ENCODE data around the gene CLDN3.
"Not testable (repeated sequence)": the region's sequence is repeated elsewhere in the genome, so short reads cannot be mapped to it uniquely, and the experiment has no call there.

The CLDN3 gene, protein sequence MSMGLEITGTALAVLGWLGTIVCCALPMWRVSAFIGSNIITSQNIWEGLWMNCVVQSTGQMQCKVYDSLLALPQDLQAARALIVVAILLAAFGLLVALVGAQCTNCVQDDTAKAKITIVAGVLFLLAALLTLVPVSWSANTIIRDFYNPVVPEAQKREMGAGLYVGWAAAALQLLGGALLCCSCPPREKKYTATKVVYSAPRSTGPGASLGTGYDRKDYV
- total RNA-seq, result 0 to 0.12 (median 0) reads per million in 4 donors

DNA sequence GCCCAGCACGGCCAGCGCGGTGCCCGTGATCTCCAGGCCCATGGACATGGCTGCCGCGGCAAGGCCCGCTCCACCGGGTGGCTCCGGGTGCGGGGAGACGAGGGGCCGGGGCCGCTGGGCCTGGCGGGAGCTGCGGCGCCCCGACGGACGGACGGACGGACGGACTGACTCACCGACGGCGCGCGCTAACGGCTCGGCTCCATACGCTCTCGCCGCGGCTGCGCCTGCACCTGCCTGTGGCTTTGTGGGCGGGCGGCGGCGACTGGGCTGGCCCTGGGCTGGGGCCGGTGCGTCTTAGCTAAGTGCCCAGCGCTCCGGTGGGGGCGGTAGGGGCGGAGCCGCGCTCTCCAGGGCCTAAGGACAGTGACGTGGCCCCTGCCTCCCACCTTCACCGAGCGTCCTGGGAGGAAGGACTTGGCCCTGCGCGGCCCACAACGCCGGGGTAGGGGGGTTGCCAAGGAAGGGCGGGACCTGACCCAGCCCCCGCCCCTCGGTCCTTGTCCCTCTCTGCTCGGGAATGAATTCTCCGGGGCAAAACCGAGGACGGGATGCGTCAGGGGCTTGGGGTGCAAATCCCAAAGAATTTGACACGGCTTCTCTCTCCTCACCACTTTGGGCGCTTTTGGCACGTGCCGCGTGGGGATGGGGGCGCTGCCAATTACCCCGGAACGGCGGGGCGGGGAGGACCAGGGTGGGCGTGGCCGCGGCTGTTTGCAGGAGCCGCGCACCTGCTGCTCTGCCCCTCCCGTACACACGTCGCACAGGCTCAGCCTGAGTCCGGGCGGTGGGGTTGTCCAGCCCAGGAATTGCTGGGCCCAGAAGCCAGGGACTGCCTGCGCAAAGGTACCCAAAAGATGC, at the start of gene CLDN3:
Gene CLDN3 (minus strand): TSS at position 269 of the 858 bp plus-strand sequence. CDS start 221 bp downstream, at position 48.
- no peak for DNase-seq

DNA sequence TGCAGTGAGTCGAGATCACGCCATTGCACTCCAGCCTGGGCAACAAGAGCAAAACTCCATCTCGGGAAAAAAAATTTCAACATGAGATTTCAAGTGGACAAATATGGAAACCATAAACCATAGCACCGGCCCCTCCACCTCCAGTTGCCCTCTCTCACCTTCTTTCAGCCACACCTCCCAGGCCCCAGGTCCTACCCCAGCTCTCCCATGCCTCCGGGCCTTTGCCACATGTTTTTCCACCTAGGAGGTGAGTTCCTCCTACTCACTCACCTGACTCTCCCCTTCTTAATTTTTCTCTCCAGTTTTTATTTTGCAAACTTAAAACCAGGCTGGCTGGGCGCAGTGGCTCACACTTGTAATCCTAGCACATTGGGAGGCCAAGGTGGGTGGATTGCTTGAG, 47.1 kb upstream of the CLDN3 start:
- no peak for DNase-seq

DNA sequence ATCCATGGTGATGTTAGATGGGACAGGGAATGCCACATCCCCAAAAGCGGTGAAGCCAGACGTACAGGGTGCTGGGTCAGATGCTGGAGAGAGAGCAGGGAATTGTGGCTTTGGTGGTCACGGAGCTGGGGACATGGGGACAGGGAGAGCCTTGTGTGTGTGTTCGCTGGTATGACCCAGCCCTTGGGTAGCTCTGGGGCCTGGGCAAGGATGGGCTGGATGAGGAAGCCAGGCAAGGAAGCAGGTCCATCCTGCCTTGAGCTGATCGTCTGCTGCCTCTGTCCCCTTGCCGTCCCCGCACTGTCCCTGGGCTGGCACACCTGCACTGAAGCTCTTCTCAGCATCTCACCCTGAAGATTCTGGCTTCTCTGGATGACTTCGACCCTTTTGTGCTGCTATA, 45.4 kb upstream of the CLDN3 start:
- DNase-seq, result no peak

DNA sequence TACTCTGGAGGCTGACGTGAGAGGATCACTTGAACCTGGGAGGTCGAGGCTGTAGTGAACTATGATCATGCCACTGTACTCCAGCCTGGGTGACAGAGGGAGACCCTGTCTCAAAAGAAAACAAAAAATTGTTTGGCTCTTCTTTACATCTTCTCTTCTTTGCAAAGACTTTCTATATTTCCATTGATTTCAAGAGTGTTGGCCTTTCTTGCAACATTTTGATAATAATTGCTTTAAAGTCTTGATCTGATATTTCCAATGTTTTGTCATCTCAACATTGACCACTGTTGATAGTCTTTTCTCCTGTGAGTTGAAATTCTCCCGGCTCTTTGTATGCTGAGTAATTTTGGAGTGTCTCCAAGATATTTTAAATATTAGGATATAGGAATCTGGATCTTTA, 42.9 kb upstream of the CLDN3 start:
- DNase-seq, result no peak

DNA sequence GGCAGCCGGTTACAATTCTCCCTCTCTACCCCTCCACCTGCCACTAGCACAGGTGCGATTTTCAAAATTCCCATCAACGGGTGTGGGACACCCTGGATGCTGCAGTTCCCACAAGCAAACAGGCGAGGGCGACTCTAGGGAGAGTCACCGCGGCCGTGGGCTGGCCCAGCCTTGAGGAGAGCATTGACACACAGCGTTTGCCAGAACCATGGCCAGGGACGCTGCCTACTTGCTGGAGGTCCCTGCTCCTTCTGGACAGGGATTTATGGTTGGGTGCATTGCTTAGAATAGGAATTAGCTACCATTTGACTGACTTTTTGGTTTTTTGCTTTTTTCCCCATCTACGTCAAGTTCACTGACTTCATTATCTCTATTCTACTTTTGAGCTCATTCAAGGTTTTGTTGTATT, 41.7 kb upstream of the CLDN3 start:
- peak in 4 of 5 donors; percentile 24 to 31 (median 27) for DNase-seq

DNA sequence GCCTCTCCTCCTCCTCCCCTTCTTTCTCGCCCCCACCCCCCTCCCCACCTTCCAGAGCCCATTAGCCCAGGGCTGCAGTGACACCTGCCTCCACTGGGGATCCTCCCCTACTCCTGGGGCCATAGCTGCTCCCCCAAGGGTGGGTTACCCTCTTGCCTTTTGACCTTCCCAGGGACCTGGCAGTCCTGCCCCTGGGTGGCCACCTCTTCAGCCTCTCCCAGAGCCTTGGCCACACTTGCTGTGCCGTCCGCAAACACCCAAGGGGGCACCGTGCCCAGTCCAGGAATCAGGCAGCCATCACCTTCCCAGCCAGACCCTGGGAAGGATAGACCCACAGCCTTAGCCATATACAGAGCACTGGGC, 40.9 kb upstream of the CLDN3 start:
- no peak for DNase-seq

DNA sequence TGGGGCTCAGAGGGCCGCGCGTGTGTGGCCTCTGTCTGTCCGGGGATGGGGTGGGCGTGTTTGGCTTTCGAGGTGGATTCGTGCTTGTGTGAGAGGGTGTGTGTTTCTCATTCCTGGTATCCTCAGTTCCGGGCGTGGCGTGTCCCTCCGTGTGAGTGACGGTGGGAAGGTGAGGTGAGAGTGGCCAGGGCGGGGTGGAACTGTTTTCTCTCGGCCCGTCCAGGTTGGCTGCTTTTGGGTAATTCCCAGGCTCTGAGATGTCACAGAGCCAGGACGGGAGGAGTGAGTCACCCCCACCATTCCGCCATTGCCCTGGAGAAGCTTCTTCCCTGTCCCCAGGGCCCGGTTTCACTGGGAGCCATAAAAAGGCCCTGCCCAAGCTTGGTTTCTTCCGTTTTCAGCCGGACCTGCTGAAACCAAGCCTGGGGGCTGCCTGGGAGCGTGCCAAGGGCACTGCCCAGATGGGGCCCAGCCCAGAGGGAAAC, 39.4 kb upstream of the CLDN3 start:
- DNase-seq, result no peak

DNA sequence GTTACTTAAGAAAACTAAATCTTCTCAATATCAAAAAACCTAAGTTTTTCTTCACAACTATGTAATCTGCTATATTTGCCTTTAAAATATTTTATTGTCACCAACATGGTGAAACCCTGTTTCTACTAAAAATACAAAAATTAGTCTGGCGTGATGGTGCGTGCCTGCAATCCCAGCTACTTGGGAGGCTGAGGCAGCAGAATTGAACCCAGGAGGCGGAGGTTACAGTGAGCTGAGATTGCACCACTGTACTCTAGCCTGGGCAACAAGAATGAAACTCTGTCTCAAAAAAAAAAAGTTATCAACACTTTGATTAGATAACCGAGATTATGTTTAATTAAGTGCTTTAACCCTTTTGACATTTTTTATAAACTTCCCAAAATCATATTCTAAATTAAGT, 32.4 kb upstream of the CLDN3 start:
- DNase-seq, result no peak

DNA sequence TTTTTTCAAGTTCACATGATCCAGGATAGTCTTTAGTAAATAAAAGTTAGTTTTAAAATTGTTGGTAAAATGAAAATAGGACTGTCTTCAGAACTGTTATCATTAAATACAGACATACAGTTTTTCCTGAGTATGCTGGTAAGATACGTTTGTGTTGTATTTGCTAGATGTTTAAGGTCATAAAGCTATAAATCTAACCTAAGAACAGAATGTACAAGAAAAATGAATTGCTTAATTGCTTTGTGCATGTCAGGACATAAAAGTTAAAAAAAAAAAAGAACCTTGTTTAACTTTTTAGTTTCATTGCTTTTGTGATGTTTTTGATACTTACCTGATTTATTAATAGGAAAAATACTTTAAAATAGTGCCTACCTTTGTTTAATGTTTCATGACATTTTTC, 31.5 kb upstream of the CLDN3 start:
- DNase-seq, result no peak

DNA sequence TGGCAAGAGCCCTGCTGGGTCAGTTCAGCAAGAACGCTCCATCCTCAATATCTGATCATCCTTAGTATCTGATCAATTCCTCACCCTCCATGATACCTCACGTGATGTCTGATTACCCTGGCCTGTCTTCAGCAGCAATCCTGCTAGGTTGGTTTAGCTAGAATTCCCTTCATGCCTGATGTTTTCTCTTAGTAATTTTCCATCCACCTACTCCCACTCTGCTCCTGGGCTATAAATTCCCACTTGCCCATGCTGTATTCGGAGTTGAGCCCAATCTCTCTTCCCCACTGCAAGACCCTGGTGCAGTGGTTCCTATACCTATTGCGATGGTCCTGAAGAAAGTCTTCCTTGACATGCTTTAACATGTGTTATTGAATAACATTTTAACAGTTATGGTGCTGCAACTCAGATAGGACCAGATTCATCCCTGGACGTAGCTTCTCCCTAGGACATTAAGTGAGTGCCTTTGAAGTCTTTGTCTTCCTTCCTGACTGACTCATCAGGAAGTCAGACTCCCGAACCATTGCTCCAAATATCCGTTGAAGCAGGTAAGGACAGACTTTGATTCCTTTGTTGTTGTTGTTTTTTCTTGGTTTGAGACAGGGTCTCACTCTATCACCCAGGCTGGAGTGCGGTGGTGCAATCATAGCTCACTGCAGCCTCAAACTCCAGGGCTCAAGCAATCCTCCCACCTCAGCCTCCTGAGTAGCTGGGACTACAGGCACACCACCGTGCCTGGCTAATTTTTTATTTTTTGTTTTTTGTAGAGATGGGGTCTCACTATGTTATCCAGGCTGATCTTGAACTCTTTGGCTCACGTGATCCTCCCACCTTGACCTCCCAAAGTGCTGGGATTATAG, 29.4 kb upstream of the CLDN3 start:
- no peak for DNase-seq

DNA sequence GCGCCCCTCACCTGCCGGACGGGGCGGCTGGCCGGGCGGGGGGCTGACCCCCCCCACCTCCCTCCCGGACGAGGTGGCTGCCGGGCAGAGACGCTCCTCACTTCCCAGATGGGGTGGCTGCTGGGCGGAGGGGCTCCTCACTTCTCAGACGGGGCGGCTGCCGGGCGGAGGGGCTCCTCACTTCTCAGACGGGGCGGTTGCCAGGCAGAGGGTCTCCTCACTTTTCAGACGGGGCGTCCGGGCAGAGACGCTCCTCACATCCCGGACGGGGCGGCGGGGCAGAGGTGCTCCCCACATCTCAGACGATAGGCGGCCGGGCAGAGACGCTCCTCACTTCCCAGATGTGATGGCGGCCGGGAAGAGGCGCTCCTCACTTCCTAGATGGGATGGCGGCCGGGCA, 27.1 kb upstream of the CLDN3 start:
- not testable (repeated sequence) for DNase-seq

DNA sequence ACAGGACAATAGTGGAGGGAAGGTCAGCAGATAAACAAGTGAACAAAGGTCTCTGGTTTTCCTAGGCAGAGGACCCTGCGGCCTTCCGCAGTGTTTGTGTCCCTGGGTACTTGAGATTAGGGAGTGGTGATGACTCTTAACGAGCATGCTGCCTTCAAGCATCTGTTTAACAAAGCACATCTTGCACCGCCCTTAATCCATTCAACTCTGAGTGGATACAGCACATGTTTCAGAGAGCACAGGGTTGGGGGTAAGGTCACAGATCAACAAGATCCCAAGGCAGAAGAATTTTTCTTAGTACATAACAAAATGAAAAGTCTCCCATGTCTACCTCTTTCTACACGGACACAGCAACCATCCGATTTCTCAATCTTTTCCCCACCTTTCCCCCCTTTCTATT, 26.6 kb upstream of the CLDN3 start:
- DNase-seq, result not testable (repeated sequence)

DNA sequence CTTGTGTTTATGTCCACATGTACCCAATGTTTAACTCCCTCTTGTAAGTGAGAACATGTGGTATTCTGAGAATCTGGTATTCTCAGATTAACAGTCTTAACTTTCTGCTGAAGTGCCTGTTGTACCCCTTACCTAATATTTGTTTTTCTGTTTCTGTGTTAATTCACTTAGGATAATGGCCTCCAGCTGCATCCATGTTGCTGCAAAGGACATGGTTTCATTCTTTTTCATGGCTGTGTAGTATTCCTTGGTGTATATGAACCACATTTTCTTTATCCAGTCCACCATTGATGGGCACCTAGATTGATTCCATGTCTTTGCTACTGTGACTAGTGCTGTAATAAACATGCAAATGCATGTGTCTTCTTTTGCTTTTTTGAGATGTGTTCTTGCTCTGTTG, 25.1 kb upstream of the CLDN3 start:
- not testable (repeated sequence) for DNase-seq

DNA sequence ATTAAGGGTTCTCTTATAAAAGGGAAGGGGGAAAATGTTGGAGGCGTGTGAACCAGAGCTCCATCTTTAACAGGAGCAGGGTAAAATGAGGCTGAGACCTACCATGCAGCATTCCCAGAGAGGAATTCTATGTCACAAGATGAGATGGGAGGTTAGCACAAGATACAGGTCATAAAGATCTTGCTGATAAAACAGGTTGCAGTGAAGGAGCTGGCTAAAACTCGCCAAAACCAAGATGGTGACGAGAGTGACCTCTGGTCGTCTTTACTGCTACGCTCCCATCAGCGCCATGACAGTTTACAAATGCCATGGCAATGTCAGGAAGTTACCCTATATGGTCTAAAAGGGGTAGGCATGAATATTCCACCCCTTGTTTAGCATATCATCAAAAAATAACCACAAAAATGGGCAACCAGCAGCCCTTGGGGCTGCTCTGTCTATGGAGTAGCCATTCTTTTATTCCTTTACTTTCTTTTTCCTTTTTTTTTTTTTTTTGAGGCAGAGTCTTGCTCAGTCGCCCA, 21.2 kb upstream of the CLDN3 start:
- not testable (repeated sequence) for DNase-seq

DNA sequence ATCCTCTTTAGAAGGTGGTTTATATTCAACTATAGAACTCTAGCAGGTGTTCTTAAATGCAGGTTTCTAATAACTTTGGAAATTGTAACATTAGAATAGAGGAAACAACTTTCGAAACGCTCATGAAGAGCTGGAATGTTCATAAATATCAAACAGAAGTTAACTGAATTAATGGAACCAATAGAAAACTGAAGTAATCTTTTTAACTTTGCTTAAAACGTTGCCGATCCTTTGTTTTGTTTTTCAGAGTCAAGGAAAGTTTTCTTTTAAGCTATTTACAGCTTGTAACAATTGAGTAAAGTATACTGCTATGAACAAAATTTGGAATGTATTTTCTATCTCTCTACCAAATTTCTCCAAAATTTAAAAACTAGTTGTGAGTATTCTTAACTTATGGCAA, 19.0 kb upstream of the CLDN3 start:
- no peak for DNase-seq

DNA sequence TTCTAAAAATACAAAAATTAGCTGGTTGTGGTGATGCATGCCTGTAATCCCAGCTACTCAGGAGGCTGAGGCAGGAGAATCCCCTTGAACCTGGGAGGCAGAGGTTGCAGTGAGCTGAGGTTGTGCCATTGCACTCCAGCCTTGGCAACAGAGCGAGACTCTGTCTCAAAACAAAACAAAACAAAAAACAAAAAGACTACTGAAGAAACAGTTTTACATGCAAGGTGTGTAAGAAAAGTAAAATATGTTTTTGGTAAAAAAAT, 17.6 kb upstream of the CLDN3 start:
- not testable (repeated sequence) for DNase-seq

DNA sequence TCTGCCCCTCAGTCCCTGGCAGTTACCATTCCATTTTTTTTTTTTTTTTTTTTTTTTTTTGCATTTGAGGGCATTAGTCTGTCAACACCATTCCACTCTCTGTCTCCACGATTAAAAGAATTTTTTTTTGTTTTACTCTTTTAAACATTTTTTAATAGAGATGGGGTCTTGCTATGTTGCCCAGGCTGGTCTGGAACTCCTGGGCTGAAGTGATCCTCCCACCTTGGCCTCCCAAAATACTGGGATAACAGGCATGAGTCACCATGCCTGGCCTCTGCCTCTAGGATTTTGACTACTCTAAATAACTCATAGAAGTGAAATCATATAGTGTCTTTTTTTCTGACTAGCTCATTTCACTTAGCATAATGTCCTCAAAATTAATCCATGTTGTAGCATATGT, 16.5 kb upstream of the CLDN3 start:
- no peak for DNase-seq

DNA sequence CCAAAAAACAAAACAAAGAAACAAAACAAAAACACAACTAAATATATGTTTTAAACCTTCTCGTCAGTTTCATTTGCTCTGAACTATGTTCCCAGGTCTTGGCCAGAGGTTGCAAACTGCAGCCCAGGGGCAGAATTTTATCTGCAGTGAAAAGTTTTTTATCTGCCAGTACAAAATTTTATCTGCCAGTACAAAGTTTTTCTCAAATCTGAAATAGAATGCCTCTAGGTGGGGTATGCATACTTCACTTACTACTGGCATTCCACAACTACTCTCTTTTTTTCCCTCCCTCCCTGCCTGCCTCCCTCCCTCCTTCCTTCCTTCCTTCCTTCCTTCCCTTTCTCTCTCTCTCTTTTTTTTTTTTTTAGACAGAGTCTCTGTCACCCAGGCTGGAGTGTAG, 9.4 kb upstream of the CLDN3 start:
- no peak for DNase-seq

DNA sequence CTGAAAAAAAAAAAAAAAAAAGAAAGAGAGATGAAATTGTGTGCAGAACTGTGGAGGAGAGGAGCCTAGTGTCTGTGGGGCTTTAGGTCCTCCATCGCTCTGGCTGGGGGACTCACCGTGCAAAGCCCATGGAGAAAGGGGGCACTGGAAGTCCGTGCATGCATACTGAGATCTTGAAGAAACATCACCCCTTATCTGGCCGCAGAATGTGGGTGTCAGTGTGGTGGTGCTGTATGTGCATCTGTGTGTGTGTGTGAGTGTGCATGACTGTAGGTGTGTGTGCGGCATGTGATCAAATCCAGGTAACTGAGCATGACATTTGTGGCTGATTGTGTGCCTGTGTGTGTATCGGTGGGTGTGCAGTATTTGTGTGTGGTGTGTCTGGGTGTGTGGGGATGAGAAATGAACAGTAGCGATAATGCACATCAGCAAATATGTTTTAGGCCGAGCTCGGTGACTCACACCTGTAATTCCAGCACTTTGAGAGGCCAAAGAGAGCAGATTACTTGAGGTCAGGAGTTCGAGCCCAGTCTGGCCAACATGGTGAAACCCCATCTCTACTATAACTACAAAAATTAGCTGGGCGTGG, 8.8 kb upstream of the CLDN3 start:
- no peak for DNase-seq

DNA sequence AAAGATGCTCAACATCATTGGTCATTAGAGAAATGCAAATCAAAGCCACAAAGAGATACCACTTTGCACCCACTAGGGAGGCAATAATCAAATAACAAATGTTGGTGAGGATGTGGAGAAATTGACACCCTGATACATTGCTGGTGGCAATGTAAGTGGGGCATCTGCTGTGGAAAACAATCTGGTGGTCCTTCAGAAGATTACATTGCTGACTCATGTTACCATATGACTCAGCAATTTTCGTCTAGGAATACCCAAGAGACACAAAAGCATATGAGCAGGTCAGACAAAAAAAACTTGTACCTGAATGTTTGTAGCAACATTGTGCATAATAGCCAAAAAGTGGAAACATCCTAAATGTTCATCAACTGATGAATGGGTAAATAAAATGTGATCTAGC, 4.9 kb upstream of the CLDN3 start:
- no peak for DNase-seq

DNA sequence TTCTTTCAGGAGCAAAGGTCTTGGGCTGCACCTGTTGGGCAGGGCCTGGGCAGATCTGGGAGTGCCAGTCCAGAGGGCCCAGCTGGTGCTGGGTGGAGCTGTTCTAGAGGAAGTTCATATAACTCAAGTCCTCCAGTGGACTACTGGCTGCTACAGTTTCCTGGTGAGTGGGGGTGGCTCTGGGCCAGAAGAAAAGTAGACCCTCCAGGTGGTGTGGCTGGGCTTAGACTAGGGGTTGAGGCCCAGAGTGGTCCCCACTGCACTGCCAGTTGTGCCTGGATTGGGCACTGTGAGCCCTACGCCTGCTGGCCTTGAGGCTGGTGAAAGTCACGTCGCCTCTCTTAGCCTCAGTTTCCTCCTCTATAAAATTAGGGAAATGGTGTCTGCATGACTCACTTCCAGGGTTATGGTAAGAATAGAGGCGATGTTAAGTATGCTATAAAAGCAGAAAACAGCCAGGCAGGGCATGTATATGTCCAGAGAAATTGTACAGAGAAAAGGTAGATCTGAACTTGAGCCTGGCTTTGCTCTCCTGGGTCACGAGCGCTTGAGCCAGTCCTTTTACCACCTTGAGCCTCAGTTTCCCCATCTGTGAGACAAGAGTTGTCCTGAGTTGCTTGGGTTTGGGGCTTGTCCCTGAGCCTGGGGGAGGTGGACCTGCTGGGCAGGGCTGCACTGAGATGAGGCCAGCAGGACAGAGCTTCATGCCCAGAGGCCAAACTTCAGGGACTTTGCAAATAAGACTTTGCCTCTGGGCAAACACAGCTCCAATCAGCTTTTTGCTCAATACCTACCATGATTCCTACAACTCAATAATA, 3.8 kb upstream of the CLDN3 start:
- no peak for DNase-seq
